WTC11 (cell line): Measurements from ENCODE around the gene NSD1. TPM values are rescaled to one million over a fixed set of nuclear protein-coding genes. Genes with fewer than 3 reads are reported as not detected.

Experiments
- ATAC-seq: fragments of 200-7000 bp; cut with Tn5 transposase; 2 replicates; pipeline ENCODE4 v1.10.0; 2021; ENCODE audit warnings: mild to moderate bottlenecking, moderate library complexity
- CTCF ChIA-PET: fragments of 300-600 bp; sonication (Branson Sonifier 250); formaldehyde crosslinking; loops from one replicate; lab custom pipeline; 2021; ENCODE audit warnings: antibody characterized with exemption; lab: Charles Lee
- POLR2A ChIA-PET: fragments of 350-600 bp; sonication (Branson Sonifier 250); formaldehyde crosslinking; loops from one replicate; lab custom pipeline; 2021; ENCODE audit warnings: antibody characterized with exemption; lab: Charles Lee
- DNase-seq: peaks from one replicate; pipeline ENCODE4 v3.0.0; 2021; ENCODE audit warnings: low spot score
- H3K27ac Mint-ChIP-seq: 2 replicates; pipeline ENCODE4 v1.8.0; 2021; ENCODE audit warnings: mixed read lengths
- H3K27me3 Mint-ChIP-seq: 2 replicates; pipeline ENCODE4 v1.8.0; 2021; ENCODE audit warnings: low read depth, mild to moderate bottlenecking, moderate library complexity, mixed read lengths
- H3K36me3 Mint-ChIP-seq: 2 replicates; pipeline ENCODE4 v1.8.0; 2021; ENCODE audit warnings: mixed read lengths
- H3K4me1 Mint-ChIP-seq: 2 replicates; pipeline ENCODE4 v1.8.0; 2022; ENCODE audit warnings: mixed read lengths
- H3K4me3 Mint-ChIP-seq: 2 replicates; pipeline ENCODE4 v1.8.0; 2021; ENCODE audit warnings: mild to moderate bottlenecking, moderate library complexity, mixed read lengths
- H3K9me3 Mint-ChIP-seq: 2 replicates; pipeline ENCODE4 v1.8.0; 2021; ENCODE audit warnings: mixed read lengths
- CBFB ChIP-seq: sonication (generic); formaldehyde crosslinking; IDR thresholded peaks from 2 replicates; pipeline ENCODE4 v1.8.1; 2022; ENCODE audit warnings: mild to moderate bottlenecking, low read depth, missing genetic modification reagents
- FOXK1 ChIP-seq: sonication (generic); formaldehyde crosslinking; IDR thresholded peaks from 2 replicates; pipeline ENCODE4 v1.8.0; 2022; ENCODE audit warnings: mild to moderate bottlenecking, moderate library complexity, missing genetic modification reagents
- HMGXB4 ChIP-seq: sonication (generic); formaldehyde crosslinking; IDR thresholded peaks from 2 replicates; pipeline ENCODE4 v1.8.1; 2023; ENCODE audit warnings: mild to moderate bottlenecking, moderate library complexity, missing genetic modification reagents
- JUN ChIP-seq: sonication (generic); formaldehyde crosslinking; IDR thresholded peaks from 2 replicates; pipeline ENCODE4 v1.8.0; 2023; ENCODE audit warnings: mild to moderate bottlenecking, missing genetic modification reagents
- OVOL2 ChIP-seq: fragments of 250-450 bp; sonication (Bioruptor Pico); IDR thresholded peaks from 2 replicates; pipeline ENCODE4 v1.9.0; 2021; ENCODE audit warnings: mild to moderate bottlenecking, borderline replicate concordance
- TEAD4 ChIP-seq: sonication (generic); formaldehyde crosslinking; IDR thresholded peaks from 2 replicates; pipeline ENCODE4 v1.8.0; 2022; ENCODE audit warnings: mild to moderate bottlenecking, missing genetic modification reagents
- ZMAT4 ChIP-seq: fragments of 250-450 bp; sonication (Bioruptor Pico); IDR thresholded peaks from 2 replicates; pipeline ENCODE4 v1.9.0; 2021; ENCODE audit warnings: mild to moderate bottlenecking
- ZNF219 ChIP-seq: sonication (generic); formaldehyde crosslinking; IDR thresholded peaks from 2 replicates; pipeline ENCODE4 v1.8.0; 2023; ENCODE audit warnings: missing genetic modification reagents, mild to moderate bottlenecking, borderline replicate concordance
- ZNF396 ChIP-seq: fragments of 250-450 bp; sonication (Bioruptor Pico); IDR thresholded peaks from 2 replicates; pipeline ENCODE4 v1.8.0; 2021; ENCODE audit warnings: mild to moderate bottlenecking, moderate library complexity, borderline replicate concordance
- ZNF425 ChIP-seq: fragments of 250-450 bp; sonication (Bioruptor Pico); conservative IDR thresholded peaks from 2 replicates; pipeline ENCODE4 v1.9.0; 2021; ENCODE audit warnings: mild to moderate bottlenecking
- total RNA-seq: library from RNA; stranded (reverse); gene quantifications from 3 replicates; pipeline ENCODE4 v1.2.3, GENCODE V29; 2021
- TF ChIP-seq, protein P1 (sequence below): sonication (generic); formaldehyde crosslinking; conservative IDR thresholded peaks from 2 replicates; pipeline ENCODE4 v1.8.1; 2023; ENCODE audit warnings: mild to moderate bottlenecking, low read depth, missing genetic modification reagents, moderate library complexity
- TF ChIP-seq, protein P2 (sequence below): fragments of 250-450 bp; sonication (Bioruptor Pico); IDR thresholded peaks from 2 replicates; pipeline ENCODE4 v2.1.2; 2022; ENCODE audit warnings: mild to moderate bottlenecking, moderate library complexity
- TF ChIP-seq, protein P3 (sequence below): sonication (generic); formaldehyde crosslinking; IDR thresholded peaks from 2 replicates; pipeline ENCODE4 v1.8.1; 2022; ENCODE audit warnings: low read depth, mild to moderate bottlenecking, moderate library complexity, missing genetic modification reagents, borderline replicate concordance

Gene NSD1
- total RNA-seq, 1 experiment from 2014 or later, result 148 TPM

DNA sequence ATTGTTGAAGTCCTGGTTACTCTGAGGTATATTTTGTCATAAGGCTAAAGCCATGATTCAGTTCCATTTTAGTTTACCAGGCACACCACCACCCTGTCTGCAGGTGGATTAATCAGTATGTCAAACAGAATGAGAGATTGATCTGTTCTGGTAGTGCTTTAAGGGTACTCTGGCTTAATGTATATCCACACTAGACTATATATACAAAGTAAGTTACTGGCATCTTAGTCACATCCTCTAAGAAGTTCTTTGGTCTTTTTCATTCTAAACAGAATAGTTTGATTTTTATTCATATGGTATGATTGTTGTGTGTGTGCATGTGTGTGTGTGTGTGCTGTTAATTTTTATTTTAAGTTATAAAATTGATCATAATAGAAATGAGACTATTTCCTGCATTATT lies 108.2 kb downstream of the NSD1 start (continued):
- no peak for TF ChIP-seq HMGXB4 (CRISPR knock-in tag)
- TF ChIP-seq TEAD4 (CRISPR knock-in tag), result no peak
- no peak for TF ChIP-seq ZNF396
- TF ChIP-seq OVOL2 (CRISPR knock-in tag), result no peak
- no peak for TF ChIP-seq ZNF219 (CRISPR knock-in tag)
- TF ChIP-seq JUN (CRISPR knock-in tag), result no peak
- TF ChIP-seq, all 79 proteins: peak for 0

DNA sequence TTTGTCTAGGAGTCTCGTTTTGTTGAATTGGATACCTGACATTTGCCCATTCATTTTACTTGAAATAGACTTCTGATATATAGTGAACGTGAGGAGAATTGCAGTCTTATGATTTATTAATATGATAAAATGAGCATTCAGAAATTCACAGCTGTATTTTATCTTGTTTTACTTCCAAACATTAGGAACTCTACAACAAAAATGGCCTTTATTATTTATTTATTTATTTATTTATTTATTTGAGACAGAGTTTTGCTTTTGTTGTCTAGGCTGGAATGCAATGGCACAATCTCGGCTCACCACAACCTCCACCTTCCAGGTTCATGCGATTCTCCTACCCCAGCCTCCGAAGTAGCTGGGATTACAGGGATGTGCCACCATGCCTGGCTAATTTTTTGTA lies 108.7 kb downstream of the NSD1 start:
- Mint-ChIP-seq H3K4me3 (no peak overlapping the region), H3K27me3 (no peaks in the 10 kb centered on the region), H3K36me3 (peaks cover 73% of the 10 kb centered on the region), H3K9me3 (no peaks in the 10 kb centered on the region), H3K27ac (no peak overlapping the region), H3K4me1 (no peaks in the 10 kb centered on the region)
- POLR2A ChIA-PET, result no interaction called here
- ATAC-seq (no peak), DNase-seq (no peak)
- TF ChIP-seq, protein P1, sequence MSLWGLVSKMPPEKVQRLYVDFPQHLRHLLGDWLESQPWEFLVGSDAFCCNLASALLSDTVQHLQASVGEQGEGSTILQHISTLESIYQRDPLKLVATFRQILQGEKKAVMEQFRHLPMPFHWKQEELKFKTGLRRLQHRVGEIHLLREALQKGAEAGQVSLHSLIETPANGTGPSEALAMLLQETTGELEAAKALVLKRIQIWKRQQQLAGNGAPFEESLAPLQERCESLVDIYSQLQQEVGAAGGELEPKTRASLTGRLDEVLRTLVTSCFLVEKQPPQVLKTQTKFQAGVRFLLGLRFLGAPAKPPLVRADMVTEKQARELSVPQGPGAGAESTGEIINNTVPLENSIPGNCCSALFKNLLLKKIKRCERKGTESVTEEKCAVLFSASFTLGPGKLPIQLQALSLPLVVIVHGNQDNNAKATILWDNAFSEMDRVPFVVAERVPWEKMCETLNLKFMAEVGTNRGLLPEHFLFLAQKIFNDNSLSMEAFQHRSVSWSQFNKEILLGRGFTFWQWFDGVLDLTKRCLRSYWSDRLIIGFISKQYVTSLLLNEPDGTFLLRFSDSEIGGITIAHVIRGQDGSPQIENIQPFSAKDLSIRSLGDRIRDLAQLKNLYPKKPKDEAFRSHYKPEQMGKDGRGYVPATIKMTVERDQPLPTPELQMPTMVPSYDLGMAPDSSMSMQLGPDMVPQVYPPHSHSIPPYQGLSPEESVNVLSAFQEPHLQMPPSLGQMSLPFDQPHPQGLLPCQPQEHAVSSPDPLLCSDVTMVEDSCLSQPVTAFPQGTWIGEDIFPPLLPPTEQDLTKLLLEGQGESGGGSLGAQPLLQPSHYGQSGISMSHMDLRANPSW (CRISPR knock-in tag), result no peak
- no peak for TF ChIP-seq CBFB
- TF ChIP-seq ZMAT4 (CRISPR knock-in tag), result no peak
- TF ChIP-seq FOXK1 (CRISPR knock-in tag), result no peak
- TF ChIP-seq, protein P2, sequence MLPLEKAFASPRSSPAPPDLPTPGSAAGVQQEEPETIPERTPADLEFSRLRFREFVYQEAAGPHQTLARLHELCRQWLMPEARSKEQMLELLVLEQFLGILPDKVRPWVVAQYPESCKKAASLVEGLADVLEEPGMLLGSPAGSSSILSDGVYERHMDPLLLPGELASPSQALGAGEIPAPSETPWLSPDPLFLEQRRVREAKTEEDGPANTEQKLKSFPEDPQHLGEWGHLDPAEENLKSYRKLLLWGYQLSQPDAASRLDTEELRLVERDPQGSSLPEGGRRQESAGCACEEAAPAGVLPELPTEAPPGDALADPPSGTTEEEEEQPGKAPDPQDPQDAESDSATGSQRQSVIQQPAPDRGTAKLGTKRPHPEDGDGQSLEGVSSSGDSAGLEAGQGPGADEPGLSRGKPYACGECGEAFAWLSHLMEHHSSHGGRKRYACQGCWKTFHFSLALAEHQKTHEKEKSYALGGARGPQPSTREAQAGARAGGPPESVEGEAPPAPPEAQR (CRISPR knock-in tag), result no peak
- CTCF ChIA-PET, result no interaction called here

DNA sequence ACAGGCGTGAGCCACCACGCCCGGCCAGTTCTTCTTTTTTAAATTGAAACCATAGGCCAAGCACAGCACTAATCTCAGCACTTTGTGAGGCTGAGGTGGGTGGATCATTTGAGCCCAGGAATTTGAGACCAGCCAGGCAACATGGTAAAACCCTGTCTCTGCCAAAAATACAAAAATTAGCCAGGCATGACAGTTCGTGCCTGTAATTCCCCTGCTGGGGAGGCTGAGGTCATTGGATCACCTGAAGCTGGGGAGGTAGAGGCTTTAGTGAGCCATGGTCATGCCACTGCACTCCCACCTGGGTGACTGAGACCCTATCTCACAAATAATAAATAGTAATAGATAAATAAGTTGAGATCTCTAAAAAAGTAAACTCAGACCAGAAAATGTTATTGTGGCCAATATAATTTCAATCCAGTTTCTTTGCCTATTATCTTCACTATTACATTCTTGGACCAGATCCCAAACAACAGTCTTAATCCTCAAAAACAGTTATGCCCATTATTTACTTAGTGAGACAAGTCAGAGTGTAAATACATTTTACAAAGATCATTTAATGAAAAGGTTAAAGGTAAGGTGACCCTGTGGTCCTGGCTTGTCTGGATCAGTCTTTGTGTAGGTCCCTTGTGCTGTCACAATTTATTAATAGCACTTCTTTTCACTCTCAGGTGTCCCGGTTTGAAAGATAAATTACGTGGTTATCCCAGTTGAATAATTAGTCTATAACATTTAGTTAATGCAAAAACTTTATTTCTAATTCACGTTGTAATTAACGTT lies 116.4 kb downstream of the NSD1 start:
- POLR2A ChIA-PET, result no interaction called here
- ATAC-seq (no peak), DNase-seq (no peak)
- H3K4me3 Mint-ChIP-seq, result no peak overlapping the region
- peak overlapping the region; percentile 65; the same call in 1 of the 2 replicates for H3K27ac Mint-ChIP-seq
- no peaks in the 10 kb centered on the region for H3K4me1 Mint-ChIP-seq
- H3K36me3 Mint-ChIP-seq, result peaks cover 60% of the 10 kb centered on the region
- no peaks in the 10 kb centered on the region for H3K9me3 Mint-ChIP-seq
- H3K27me3 Mint-ChIP-seq, result no peaks in the 10 kb centered on the region
- TF ChIP-seq ZNF425, result no peak
- TF ChIP-seq, protein P3, sequence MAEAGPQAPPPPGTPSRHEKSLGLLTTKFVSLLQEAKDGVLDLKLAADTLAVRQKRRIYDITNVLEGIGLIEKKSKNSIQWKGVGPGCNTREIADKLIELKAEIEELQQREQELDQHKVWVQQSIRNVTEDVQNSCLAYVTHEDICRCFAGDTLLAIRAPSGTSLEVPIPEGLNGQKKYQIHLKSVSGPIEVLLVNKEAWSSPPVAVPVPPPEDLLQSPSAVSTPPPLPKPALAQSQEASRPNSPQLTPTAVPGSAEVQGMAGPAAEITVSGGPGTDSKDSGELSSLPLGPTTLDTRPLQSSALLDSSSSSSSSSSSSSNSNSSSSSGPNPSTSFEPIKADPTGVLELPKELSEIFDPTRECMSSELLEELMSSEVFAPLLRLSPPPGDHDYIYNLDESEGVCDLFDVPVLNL (CRISPR knock-in tag), result no peak
- CTCF ChIA-PET, result no interaction called here
